Fibroblast of lung (primary cell): ENCODE data around the gene PUSL1. TPM values are rescaled to one million over a fixed set of nuclear protein-coding genes. Genes with fewer than 3 reads are reported as not detected.

Experiments used
- DNase-seq, 2 donors: peaks; one replicate each; pipeline versions ENCODE4 v3.0.0 to v3.0.0-alpha.2; 2010; ENCODE audit warnings: low read depth in 2 of 2
- H2AFZ ChIP-seq: 2 replicates; pipeline ENCODE4 v1.5.1; 2012; ENCODE audit warnings: low read length, control low read depth, inconsistent platforms
- H3K27ac ChIP-seq: 2 replicates; pipeline ENCODE4 v1.5.1; 2011; ENCODE audit warnings: low read length, control low read depth; ENCODE audit not compliant: insufficient read depth
- H3K27me3 ChIP-seq: 2 replicates; pipeline ENCODE4 v1.5.1; 2011; ENCODE audit warnings: mild to moderate bottlenecking, low read length; ENCODE audit not compliant: control insufficient read depth, insufficient read depth
- H3K36me3 ChIP-seq: 2 replicates; pipeline ENCODE4 v1.5.1; 2011; ENCODE audit warnings: low read length; ENCODE audit not compliant: control insufficient read depth, insufficient read depth
- H3K4me1 ChIP-seq: 2 replicates; pipeline ENCODE4 v1.5.1; 2011; ENCODE audit warnings: low read length; ENCODE audit not compliant: control insufficient read depth, insufficient read depth; ENCODE audit errors: extremely low read depth
- H3K4me2 ChIP-seq: 2 replicates; pipeline ENCODE4 v1.5.1; 2011; ENCODE audit warnings: low read length, control low read depth; ENCODE audit not compliant: insufficient read depth; ENCODE audit errors: extremely low read depth
- H3K4me3 ChIP-seq, 4 experiments: fragments of 200-600 bp in 1 of 4; sonication (generic) in 1 of 4; replicated peaks in 1 of 4; 2 replicates each; pipeline ENCODE4 v1.5.1; 2011 to 2016; ENCODE audit warnings: low read length in 4 of 4, low read depth in 3 of 4, mild to moderate bottlenecking in 3 of 4, control low read depth in 2 of 4, inconsistent platforms in 1 of 4, mixed read lengths in 1 of 4; ENCODE audit not compliant: insufficient read depth in 1 of 4; ENCODE audit errors: control extremely low read depth in 1 of 4
- H3K79me2 ChIP-seq: 2 replicates; pipeline ENCODE4 v1.5.1; 2012; ENCODE audit warnings: mild to moderate bottlenecking, low read length, inconsistent platforms; ENCODE audit not compliant: control insufficient read depth, insufficient read depth
- H3K9ac ChIP-seq: 2 replicates; pipeline ENCODE4 v1.5.1; 2011; ENCODE audit warnings: mild to moderate bottlenecking, low read length, control low read depth; ENCODE audit not compliant: insufficient read depth
- H3K9me3 ChIP-seq: 2 replicates; pipeline ENCODE4 v1.5.1; 2012; ENCODE audit warnings: low read depth, low read length; ENCODE audit not compliant: control insufficient read depth, insufficient read depth
- H4K20me1 ChIP-seq: 2 replicates; pipeline ENCODE4 v1.5.1; 2011; ENCODE audit warnings: low read length; ENCODE audit not compliant: control insufficient read depth, insufficient read depth; ENCODE audit errors: extremely low read depth
- EZH2 ChIP-seq: IDR thresholded peaks from 2 replicates; pipeline ENCODE4 v1.5.1; 2012; ENCODE audit warnings: low read length, control low read depth, mild to moderate bottlenecking; ENCODE audit errors: missing control alignments
- polyA plus RNA-seq, 2 donors: library from polyadenylated mRNA; depleted of rRNA in 1 of 2; stranded (reverse) in 1 of 2; unstranded in 1 of 2; fragments of >200 nt; gene quantifications; 2 replicates each; pipeline ENCODE4 v1.2.1, GENCODE V29; 2011 to 2012; ENCODE audit warnings: missing spikeins in 1 of 2
- total RNA-seq: library from RNA; depleted of rRNA; stranded (reverse); fragments of >200 nt; gene quantifications from 2 replicates; pipeline ENCODE4 v1.2.1, GENCODE V29; 2014
- TF ChIP-seq, protein P1 (sequence below), 2 donors: IDR thresholded peaks in 1 of 2; conservative IDR thresholded peaks in 1 of 2; 1 replicate in 1 of 2; 2 replicates in 1 of 2; pipeline ENCODE4 v1.5.1; 2011 to 2012; ENCODE audit warnings: low read length in 2 of 2, control low read depth in 1 of 2, inconsistent platforms in 1 of 2, low read depth in 1 of 2, mild to moderate bottlenecking in 1 of 2

The PUSL1 gene
- total and polyA plus RNA-seq, 2 donors (not counting 1 experiment from before 2014, with no cell fraction given), result 7.1 to 12.7 TPM

DNA sequence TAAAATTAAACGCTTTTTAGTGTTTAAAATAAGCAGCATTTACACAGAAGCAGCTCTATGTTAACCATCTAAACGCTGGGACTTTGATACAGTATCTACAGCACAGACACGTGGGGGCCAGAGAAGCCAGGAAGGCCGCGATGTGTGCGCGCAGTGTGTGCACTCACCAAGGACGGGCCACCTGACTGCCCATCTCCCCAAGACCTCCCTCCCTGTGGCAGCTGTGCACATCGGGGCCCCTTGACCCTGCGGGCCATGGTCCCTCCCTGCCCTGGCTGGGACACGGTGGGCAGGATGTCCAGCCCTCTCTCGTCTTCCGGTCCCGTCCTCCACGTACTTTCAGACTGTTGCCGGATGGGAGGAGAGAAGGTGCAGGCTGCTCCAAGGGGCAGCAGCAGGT is 26.9 kb downstream of the PUSL1 start:
- Histone ChIP-seq H3K4me2 (no peak overlapping the region), H3K9me3 (no peaks in the 10 kb centered on the region), H2AFZ (no peak overlapping the region), H3K4me3 (no peak overlapping the region), H3K79me2 (no peaks in the 10 kb centered on the region), H4K20me1 (no peaks in the 10 kb centered on the region), H3K9ac (no peak overlapping the region), H3K27ac (no peak overlapping the region), H3K4me1 (no peaks in the 10 kb centered on the region), H3K27me3 (no peaks in the 10 kb centered on the region), H3K36me3 (peaks cover 24% of the 10 kb centered on the region)
- no peak for TF ChIP-seq EZH2
- TF ChIP-seq, protein P1, sequence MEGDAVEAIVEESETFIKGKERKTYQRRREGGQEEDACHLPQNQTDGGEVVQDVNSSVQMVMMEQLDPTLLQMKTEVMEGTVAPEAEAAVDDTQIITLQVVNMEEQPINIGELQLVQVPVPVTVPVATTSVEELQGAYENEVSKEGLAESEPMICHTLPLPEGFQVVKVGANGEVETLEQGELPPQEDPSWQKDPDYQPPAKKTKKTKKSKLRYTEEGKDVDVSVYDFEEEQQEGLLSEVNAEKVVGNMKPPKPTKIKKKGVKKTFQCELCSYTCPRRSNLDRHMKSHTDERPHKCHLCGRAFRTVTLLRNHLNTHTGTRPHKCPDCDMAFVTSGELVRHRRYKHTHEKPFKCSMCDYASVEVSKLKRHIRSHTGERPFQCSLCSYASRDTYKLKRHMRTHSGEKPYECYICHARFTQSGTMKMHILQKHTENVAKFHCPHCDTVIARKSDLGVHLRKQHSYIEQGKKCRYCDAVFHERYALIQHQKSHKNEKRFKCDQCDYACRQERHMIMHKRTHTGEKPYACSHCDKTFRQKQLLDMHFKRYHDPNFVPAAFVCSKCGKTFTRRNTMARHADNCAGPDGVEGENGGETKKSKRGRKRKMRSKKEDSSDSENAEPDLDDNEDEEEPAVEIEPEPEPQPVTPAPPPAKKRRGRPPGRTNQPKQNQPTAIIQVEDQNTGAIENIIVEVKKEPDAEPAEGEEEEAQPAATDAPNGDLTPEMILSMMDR (conservative IDR thresholded peaks at IDR 0.05 in 1 of 2, IDR thresholded peaks at IDR 0.05 in 1 of 2; ENCODE audit: low read depth in 1 of 2, low read length in 2 of 2), result no peak
- no peak for DNase-seq

GRCh38 chr1:1335792-1336248 is 27.4 kb downstream of the PUSL1 start:
- H3K27me3 ChIP-seq, result no peaks in the 10 kb centered on the region
- no peak overlapping the region for H3K27ac ChIP-seq
- no peak overlapping the region for H3K4me2 ChIP-seq
- no peaks in the 10 kb centered on the region for H4K20me1 ChIP-seq
- no peak overlapping the region for H3K4me3 ChIP-seq
- no peak for DNase-seq
- peaks cover 4% of the 10 kb centered on the region for H3K79me2 ChIP-seq
- no peaks in the 10 kb centered on the region for H3K4me1 ChIP-seq
- H3K36me3 ChIP-seq, result peaks cover 29% of the 10 kb centered on the region
- H3K9ac ChIP-seq, result no peak overlapping the region
- TF ChIP-seq, protein P1 (conservative IDR thresholded peaks at IDR 0.05 in 1 of 2, IDR thresholded peaks at IDR 0.05 in 1 of 2; ENCODE audit: low read depth in 1 of 2, low read length in 2 of 2), result no peak
- no peak for TF ChIP-seq EZH2
- H2AFZ ChIP-seq, result no peak overlapping the region
- H3K9me3 ChIP-seq, result no peaks in the 10 kb centered on the region

DNA sequence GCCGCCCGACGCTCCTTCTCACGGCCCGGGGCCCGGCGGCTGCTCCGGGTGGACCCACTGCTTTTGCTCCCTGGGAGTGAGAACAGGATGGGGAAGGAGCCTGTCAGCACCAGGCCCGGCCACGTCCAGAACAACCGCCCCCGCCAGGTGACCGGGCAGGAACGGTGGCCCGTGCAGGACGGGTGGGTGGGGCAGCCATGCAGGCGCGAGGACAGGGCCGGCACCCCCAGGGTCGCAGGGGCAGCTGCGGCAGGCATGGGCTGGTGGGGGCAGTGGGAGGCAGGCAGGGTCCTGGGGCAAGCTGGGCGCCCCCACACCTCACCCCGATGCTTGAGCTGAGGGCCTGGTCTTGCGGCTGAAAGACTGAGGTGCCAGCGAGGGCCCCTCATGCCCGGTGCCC is 28.0 kb downstream of the PUSL1 start:
- no peak for TF ChIP-seq EZH2
- TF ChIP-seq, protein P1 (conservative IDR thresholded peaks at IDR 0.05 in 1 of 2, IDR thresholded peaks at IDR 0.05 in 1 of 2; ENCODE audit: low read depth in 1 of 2, low read length in 2 of 2), result no peak
- Histone ChIP-seq H3K9me3 (no peaks in the 10 kb centered on the region), H3K9ac (no peak overlapping the region), H3K36me3 (peaks cover 36% of the 10 kb centered on the region), H3K4me2 (no peak overlapping the region), H2AFZ (no peak overlapping the region), H3K4me3 (no peak overlapping the region), H3K27ac (no peak overlapping the region), H3K27me3 (no peaks in the 10 kb centered on the region), H3K79me2 (peaks cover 10% of the 10 kb centered on the region), H3K4me1 (no peaks in the 10 kb centered on the region), H4K20me1 (no peaks in the 10 kb centered on the region)
- DNase-seq, result no peak
